Cardiac fibroblast (primary cell): ENCODE results near the gene ATRX.

ENCODE experiments used
- DNase-seq, 2 donors: peaks; one replicate each; pipeline versions ENCODE4 v3.0.0 to v3.0.0-alpha.2; 2010; ENCODE audit warnings: low read depth in 2 of 2
- H3K4me3 ChIP-seq, 2 donors: replicated peaks in 1 of 2; 1 replicate in 1 of 2; 2 replicates in 1 of 2; pipeline ENCODE4 v1.5.1; 2011; ENCODE audit warnings: low read depth in 2 of 2, low read length in 2 of 2, mild to moderate bottlenecking in 2 of 2, moderate library complexity in 1 of 2
- TF ChIP-seq, protein P1 (sequence below): IDR thresholded peaks from one replicate; pipeline ENCODE4 v1.5.1; 2011; ENCODE audit warnings: low read depth, mild to moderate bottlenecking, low read length, inconsistent platforms

The ATRX gene

DNA sequence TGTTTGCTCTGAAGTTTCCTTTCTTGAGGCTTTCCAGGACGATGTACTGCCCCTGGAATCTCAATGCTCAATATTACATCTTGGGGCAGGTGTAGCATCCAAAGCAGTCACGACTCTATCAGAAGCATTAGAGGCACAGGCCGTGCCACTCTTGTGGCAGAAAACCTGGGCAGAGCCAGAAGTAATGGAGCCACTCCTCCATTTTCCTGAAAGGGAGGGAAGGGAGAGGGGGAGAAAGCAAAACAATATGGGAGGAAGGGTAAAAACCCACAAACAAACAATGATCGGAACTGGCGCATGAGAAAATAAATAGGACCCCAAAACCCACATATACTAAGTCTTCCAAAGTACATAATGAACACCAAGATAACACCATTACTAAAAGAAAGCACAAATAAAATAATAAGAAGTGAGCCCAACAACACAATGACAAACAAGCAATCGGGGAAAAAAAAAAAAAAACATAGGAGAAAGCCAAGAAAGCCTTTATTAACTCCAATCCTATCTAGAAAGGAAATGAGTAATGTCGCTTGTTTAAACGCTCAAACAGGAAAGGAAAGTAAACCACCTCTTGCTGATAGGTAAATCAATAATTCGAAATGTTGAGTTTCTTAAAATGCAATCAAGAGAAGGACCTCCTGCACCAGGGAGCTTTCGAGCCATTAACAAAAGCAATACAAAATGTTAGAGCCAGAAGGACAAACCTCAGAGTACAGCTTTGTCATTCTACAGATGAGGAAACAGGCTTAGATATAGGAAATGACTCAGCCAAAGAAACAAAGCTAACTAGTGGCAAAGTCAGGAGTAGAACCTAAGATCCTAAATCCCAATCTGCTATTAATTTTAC lies 117.4 kb downstream of the ATRX start:
- peak; percentile 48 to 73 for DNase-seq
- TF ChIP-seq, protein P1, sequence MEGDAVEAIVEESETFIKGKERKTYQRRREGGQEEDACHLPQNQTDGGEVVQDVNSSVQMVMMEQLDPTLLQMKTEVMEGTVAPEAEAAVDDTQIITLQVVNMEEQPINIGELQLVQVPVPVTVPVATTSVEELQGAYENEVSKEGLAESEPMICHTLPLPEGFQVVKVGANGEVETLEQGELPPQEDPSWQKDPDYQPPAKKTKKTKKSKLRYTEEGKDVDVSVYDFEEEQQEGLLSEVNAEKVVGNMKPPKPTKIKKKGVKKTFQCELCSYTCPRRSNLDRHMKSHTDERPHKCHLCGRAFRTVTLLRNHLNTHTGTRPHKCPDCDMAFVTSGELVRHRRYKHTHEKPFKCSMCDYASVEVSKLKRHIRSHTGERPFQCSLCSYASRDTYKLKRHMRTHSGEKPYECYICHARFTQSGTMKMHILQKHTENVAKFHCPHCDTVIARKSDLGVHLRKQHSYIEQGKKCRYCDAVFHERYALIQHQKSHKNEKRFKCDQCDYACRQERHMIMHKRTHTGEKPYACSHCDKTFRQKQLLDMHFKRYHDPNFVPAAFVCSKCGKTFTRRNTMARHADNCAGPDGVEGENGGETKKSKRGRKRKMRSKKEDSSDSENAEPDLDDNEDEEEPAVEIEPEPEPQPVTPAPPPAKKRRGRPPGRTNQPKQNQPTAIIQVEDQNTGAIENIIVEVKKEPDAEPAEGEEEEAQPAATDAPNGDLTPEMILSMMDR, result no peak
- H3K4me3 ChIP-seq, result peak overlapping the region in 1 of 2 donors; percentile 5

DNA sequence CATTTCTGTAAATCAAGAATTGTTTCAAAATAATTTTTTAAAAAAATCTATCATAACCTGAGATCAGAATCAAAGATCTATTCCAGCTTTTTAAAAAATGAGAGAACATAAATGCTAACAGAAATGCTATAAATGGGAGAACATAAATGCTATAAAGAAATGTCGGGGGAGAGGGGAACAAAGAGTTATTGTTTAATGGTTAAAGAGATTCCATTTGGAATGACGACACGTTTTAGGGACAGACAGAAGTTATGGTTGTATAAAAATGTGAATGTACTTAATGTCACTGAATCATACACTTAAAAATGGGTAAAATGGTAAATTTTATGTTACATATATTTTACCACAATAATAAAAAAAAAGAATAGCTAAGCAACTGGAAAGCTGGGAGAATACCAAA lies 127.1 kb downstream of the ATRX start:
- H3K4me3 ChIP-seq, result no peak overlapping the region
- TF ChIP-seq, protein P1, result no peak
- DNase-seq, result no peak

DNA sequence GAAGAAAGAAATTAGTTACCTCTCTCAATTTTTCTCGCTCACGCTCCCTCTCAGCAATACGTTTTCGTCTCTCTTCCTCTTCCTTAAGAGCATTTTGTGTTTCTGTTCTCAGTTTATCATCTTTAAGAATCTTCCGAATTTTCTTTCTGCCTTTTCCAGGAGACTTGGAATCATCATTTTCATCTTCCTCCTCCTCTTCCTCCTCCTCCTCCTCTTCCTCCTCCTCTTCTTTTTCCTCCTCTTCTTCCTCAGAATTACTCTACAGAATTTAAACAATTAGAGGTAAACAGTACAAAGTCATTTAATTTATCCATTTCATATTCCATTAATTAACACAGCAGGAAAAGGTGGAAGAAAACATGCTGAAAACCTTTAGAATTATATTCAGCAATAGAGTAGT lies 133.9 kb downstream of the ATRX start:
- no peak overlapping the region for H3K4me3 ChIP-seq
- no peak for DNase-seq
- TF ChIP-seq, protein P1, result no peak

DNA sequence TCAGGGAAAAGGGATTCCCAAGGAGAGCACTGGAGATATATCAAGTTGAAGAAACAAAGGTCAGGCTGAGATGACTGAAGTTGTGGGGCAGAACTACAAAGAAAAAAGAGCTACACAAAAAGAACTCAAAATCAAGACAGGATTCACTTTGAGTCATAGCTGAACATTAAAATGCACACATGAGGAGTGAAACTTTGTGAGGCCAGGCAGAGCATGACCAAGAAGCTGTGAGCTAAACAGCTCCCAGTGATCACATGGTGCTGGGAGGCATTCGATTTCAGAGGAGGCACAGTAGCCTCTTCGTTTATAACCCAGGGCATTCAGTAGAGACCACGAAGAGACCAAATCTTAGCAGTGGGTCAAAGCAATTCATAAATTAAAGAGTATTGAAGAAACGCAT lies 145.3 kb downstream of the ATRX start:
- TF ChIP-seq, protein P1, result no peak
- no peak for DNase-seq

DNA sequence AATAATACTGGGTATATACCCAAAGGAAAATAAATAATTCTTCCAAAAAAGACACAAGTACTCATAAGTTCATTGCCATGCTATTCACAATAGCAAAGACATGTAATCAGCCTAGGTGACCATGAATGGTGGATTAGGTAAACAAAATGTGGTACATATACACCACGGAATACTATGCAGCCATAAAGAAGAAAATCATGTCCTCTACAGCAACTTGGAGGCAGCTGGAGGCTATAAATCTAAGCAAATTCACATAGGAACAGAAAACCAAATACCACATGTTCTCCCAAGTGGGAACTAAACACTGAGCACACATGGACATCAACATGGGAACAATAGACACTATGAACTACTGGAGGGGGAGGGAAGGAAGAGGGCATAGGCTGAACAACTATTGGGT lies 146.2 kb downstream of the ATRX start:
- TF ChIP-seq, protein P1, result no peak
- no peak for DNase-seq

More for the DNA sequence above, 145.3 kb downstream of the ATRX start:
- H3K4me3 ChIP-seq, result no peak overlapping the region

DNA sequence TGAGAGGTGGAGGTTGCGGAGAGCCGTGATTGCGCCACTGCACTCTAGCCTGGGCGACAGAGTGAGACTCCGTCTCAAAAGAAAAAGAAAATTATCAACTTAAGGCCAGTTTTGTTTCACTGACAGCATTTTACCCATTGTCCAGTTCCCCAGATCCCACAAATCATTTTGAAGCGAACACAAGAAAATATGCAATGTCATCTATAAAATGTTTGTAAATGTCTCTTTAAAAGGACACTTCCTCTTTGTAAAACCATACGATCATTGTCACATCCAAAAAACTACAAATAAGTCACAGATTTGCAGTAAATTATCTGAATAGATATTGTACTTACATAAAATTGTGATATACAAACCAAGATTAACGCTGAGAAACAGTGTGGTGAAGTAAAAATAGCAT lies 147.6 kb downstream of the ATRX start:
- DNase-seq, result no peak
- H3K4me3 ChIP-seq, result no peak overlapping the region
- TF ChIP-seq, protein P1, result no peak

More for the DNA sequence above, 146.2 kb downstream of the ATRX start:
- no peak overlapping the region for H3K4me3 ChIP-seq
